Measurements from ENCODE around the gene ALOX5AP.

DNA sequence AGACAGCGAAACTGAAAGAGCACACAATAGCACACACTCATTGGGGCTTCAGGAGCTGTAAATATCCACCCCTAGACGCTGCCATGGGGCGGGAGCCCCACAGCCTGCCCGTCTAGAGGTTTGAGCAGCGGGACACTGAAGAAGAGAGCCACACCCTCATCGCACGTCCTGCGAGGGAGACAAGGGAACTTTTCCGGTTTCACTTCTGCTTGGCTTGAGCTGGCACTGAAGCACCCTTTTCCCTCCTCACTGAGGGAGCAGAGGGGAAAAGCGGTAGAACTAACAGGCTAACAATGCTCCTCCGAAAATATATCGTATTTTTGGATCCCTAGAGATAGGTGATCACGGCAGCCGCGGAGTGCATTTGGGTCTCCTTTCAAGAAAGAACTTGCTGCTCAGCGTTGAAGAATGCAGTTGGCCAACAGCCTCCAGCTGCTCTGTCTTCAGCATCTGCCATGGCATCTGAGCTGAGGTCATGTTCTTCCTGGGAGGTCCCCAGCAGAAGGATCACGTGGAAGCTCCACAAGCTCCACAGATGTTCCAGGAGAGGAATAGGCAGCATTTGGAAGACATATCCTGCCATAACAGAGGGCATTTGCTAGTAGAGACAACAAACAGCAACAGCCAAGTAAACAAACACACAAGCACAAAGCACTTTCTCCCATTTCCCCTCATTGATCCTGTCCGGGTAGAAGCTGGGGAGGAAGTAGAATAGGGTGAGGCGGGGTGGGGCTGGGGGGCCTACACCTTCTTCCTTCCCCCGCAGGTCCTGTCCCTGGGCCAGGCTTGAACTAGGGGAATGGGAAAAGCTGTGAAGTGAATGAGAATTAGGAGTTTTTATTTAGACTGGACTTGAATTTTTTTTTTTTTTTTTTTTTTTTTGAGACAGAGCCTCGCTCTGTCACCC is 44.8 kb upstream of the ALOX5AP start:
- TF ChIP-seq CTCF (IDR thresholded peaks at IDR 0.05; ENCODE audit: insufficient read depth, low read length) (no peak), SPI1 (IDR thresholded peaks at IDR 0.05; ENCODE audit: borderline replicate concordance, low read depth) (peak; percentile 55; the same call in 1 of the 2 replicates), GABPA (IDR thresholded peaks at IDR 0.05; ENCODE audit: low read depth) (peak; percentile 57), POLR2AphosphoS5 (IDR thresholded peaks at IDR 0.05; ENCODE audit: low read depth) (peak; percentile 85)
